HEK293T (cell line): ENCODE results near the gene HMGN1.

Source experiments
- CTCF ChIA-PET: fragments of 350-600 bp; formaldehyde crosslinking; extraction: SDS; loops from one replicate; lab custom pipeline; 2021; ENCODE audit warnings: antibody characterized with exemption, inconsistent platforms; lab: Yijun Ruan, JAX
- POLR2A ChIA-PET: fragments of 350-600 bp; formaldehyde crosslinking; extraction: SDS; loops from one replicate; lab custom pipeline; 2020; ENCODE audit warnings: antibody characterized with exemption, inconsistent platforms; lab: Yijun Ruan, JAX
- DNase-seq: peaks from one replicate; pipeline ENCODE4 v3.0.0; 2012; ENCODE audit warnings: mixed read lengths; ENCODE audit errors: extremely low spot score
- ARNT ChIP-seq: fragments of 450-650 bp; IDR thresholded peaks from 2 replicates; pipeline ENCODE4 v1.6.1; 2017; ENCODE audit warnings: mild to moderate bottlenecking
- BHLHE40 ChIP-seq: fragments of 450-650 bp; IDR thresholded peaks from 2 replicates; pipeline ENCODE4 v1.6.1; 2016; ENCODE audit warnings: mild to moderate bottlenecking, moderate library complexity, borderline replicate concordance
- CTBP1 ChIP-seq: fragments of 450-650 bp; IDR thresholded peaks from 2 replicates; pipeline ENCODE4 v1.6.1; 2016; ENCODE audit warnings: borderline replicate concordance
- ELF4 ChIP-seq: fragments of 450-650 bp; IDR thresholded peaks from 2 replicates; pipeline ENCODE4 v1.6.1; 2017; ENCODE audit warnings: antibody characterized with exemption
- FOXA1 ChIP-seq: fragments of 450-650 bp; IDR thresholded peaks from 2 replicates; pipeline ENCODE4 v1.6.1; 2016; ENCODE audit warnings: mild to moderate bottlenecking
- FOXK2 ChIP-seq: fragments of 450-650 bp; IDR thresholded peaks from 2 replicates; pipeline ENCODE4 v1.6.1; 2016; ENCODE audit warnings: mild to moderate bottlenecking
- FOXM1 ChIP-seq: fragments of 450-650 bp; IDR thresholded peaks from 2 replicates; pipeline ENCODE4 v1.6.1; 2017; ENCODE audit warnings: mild to moderate bottlenecking, borderline replicate concordance
- HDGF ChIP-seq: fragments of 450-650 bp; IDR thresholded peaks from 2 replicates; pipeline ENCODE4 v1.6.1; 2017; ENCODE audit warnings: antibody characterized with exemption, borderline replicate concordance
- L3MBTL2 ChIP-seq: fragments of 450-650 bp; conservative IDR thresholded peaks from 2 replicates; pipeline ENCODE4 v1.6.1; 2016; ENCODE audit warnings: mild to moderate bottlenecking
- LEF1 ChIP-seq: fragments of 450-650 bp; IDR thresholded peaks from 2 replicates; pipeline ENCODE4 v1.6.1; 2017; ENCODE audit warnings: mild to moderate bottlenecking, borderline replicate concordance
- NFRKB ChIP-seq: fragments of 450-650 bp; IDR thresholded peaks from 2 replicates; pipeline ENCODE4 v1.6.1; 2016; ENCODE audit warnings: mild to moderate bottlenecking, moderate library complexity
- PKNOX1 ChIP-seq: fragments of 450-650 bp; IDR thresholded peaks from 2 replicates; pipeline ENCODE4 v1.6.1; 2016
- SP1 ChIP-seq: fragments of 450-650 bp; IDR thresholded peaks from 2 replicates; pipeline ENCODE4 v1.6.1; 2017
- SUZ12 ChIP-seq: fragments of 450-650 bp; IDR thresholded peaks from 2 replicates; pipeline ENCODE4 v1.6.1; 2016; ENCODE audit warnings: mild to moderate bottlenecking
- TARDBP ChIP-seq: fragments of 450-650 bp; IDR thresholded peaks from 2 replicates; pipeline ENCODE4 v1.6.1; 2016
- ZNF384 ChIP-seq: fragments of 450-650 bp; IDR thresholded peaks from 2 replicates; pipeline ENCODE4 v1.6.1; 2016

HMGN1 gene

GRCh38 chr21:39327727-39328126, 21.2 kb downstream of the HMGN1 start:
- ChIA-PET POLR2A (no interaction called here), CTCF (no interaction called here)
- no peak for DNase-seq
- no peak for TF ChIP-seq ARNT
- no peak for TF ChIP-seq BHLHE40

GRCh38 chr21:39326607-39327307, 22.1 kb downstream of the HMGN1 start:
- CTCF ChIA-PET, result interaction anchor here (0.5 kb wide), 1 partner anchor 724 kb away, joined by 3 read pairs; no protein-coding TSS in a partner anchor
- POLR2A ChIA-PET, result interaction anchor here (0.8 to 1.2 kb wide), 3 partner anchors 12 to 22 kb away, joined by 3 to 4 read pairs (median 3); partner anchors contain the start of gene BRWD1
- DNase-seq, result no peak
- TF ChIP-seq LEF1, result no peak
- no peak for TF ChIP-seq ARNT
- TF ChIP-seq FOXM1, result no peak
- TF ChIP-seq FOXK2, result no peak
- TF ChIP-seq BHLHE40, result no peak
- TF ChIP-seq HDGF, result no peak
- TF ChIP-seq FOXA1, result no peak
- TF ChIP-seq TARDBP, result no peak
- TF ChIP-seq ELF4, result no peak
- TF ChIP-seq PKNOX1, result no peak
- TF ChIP-seq SUZ12, result no peak
- no peak for TF ChIP-seq CTBP1
- no peak for TF ChIP-seq SP1
- no peak for TF ChIP-seq NFRKB
- no peak for TF ChIP-seq ZNF384
- TF ChIP-seq L3MBTL2, result no peak

- no peak for DNase-seq
- TF ChIP-seq ARNT (no peak), SP1 (no peak)
- ChIA-PET CTCF (no interaction called here), POLR2A (no interaction called here)
Observed at GRCh38 chr21:39325458-39325857, 23.4 kb downstream of the HMGN1 start.

GRCh38 chr21:39321424-39321823, 27.5 kb downstream of the HMGN1 start:
- CTCF ChIA-PET, result no interaction called here
- POLR2A ChIA-PET, result no interaction called here
- TF ChIP-seq LEF1 (no peak), ELF4 (no peak), FOXK2 (no peak), L3MBTL2 (no peak), TARDBP (no peak), BHLHE40 (no peak), FOXM1 (no peak), ZNF384 (no peak), NFRKB (no peak), SUZ12 (no peak), ARNT (no peak), HDGF (no peak), PKNOX1 (no peak), SP1 (no peak), CTBP1 (no peak)
- no peak for DNase-seq

GRCh38 chr21:39319814-39320332, 29.0 kb downstream of the HMGN1 start:
- ChIA-PET POLR2A (no interaction called here), CTCF (interaction anchor here (0.6 kb wide), 1 partner anchor 9 kb away, joined by 3 read pairs; no protein-coding TSS in a partner anchor)
- TF ChIP-seq HDGF, result no peak
- no peak for TF ChIP-seq FOXK2
- no peak for TF ChIP-seq SP1
- TF ChIP-seq PKNOX1, result no peak
- no peak for TF ChIP-seq LEF1
- TF ChIP-seq NFRKB, result no peak
- TF ChIP-seq SUZ12, result no peak
- TF ChIP-seq FOXA1, result no peak
- no peak for TF ChIP-seq CTBP1
- no peak for TF ChIP-seq ARNT
- no peak for TF ChIP-seq ELF4
- TF ChIP-seq FOXM1, result no peak
- no peak for TF ChIP-seq BHLHE40
- no peak for DNase-seq

GRCh38 chr21:39319251-39319756, 29.6 kb downstream of the HMGN1 start:
- CTCF ChIA-PET, result interaction anchor here (0.6 kb wide), 1 partner anchor 10 kb away, joined by 3 read pairs; no protein-coding TSS in a partner anchor
- POLR2A ChIA-PET, result no interaction called here
- DNase-seq, result no peak
- TF ChIP-seq FOXK2, result no peak
- no peak for TF ChIP-seq TARDBP
- TF ChIP-seq CTBP1, result no peak
- TF ChIP-seq FOXA1, result no peak
- no peak for TF ChIP-seq NFRKB
- no peak for TF ChIP-seq LEF1
- no peak for TF ChIP-seq FOXM1
- TF ChIP-seq ELF4, result no peak
- TF ChIP-seq SP1, result no peak
- no peak for TF ChIP-seq PKNOX1
- no peak for TF ChIP-seq BHLHE40
- no peak for TF ChIP-seq SUZ12
